Esophagus (tissue), 2 donors: ENCODE results near the gene EP400. TPM values are rescaled to one million over a fixed set of nuclear protein-coding genes. Genes with fewer than 3 reads are reported as not detected.

ENCODE experiments used
- H3K27ac ChIP-seq, 2 donors: one replicate each; pipeline ENCODE4 v1.5.1; 2013; ENCODE audit warnings: low read depth in 2 of 2, mild to moderate bottlenecking in 2 of 2, inconsistent platforms in 1 of 2, low read length in 1 of 2, moderate library complexity in 1 of 2
- H3K27me3 ChIP-seq, 2 donors: one replicate each; pipeline ENCODE4 v1.6.1; 2013; ENCODE audit warnings: low read length in 2 of 2, control low read depth in 1 of 2, mild to moderate bottlenecking in 1 of 2; ENCODE audit not compliant: insufficient read depth in 2 of 2, control insufficient read depth in 1 of 2
- H3K36me3 ChIP-seq, 2 donors: one replicate each; pipeline ENCODE4 v1.6.1; 2013; ENCODE audit warnings: low read length in 1 of 2; ENCODE audit not compliant: control insufficient read depth in 2 of 2, insufficient read depth in 2 of 2
- H3K4me1 ChIP-seq, 2 donors: one replicate each; pipeline ENCODE4 v1.6.1; 2013; ENCODE audit warnings: low read length in 1 of 2; ENCODE audit not compliant: control insufficient read depth in 2 of 2, insufficient read depth in 2 of 2
- H3K4me3 ChIP-seq, 2 donors: one replicate each; pipeline ENCODE4 v1.5.1; 2013; ENCODE audit warnings: low read length in 2 of 2, mild to moderate bottlenecking in 2 of 2, low read depth in 1 of 2, moderate library complexity in 1 of 2
- H3K9me3 ChIP-seq, 2 donors: one replicate each; pipeline ENCODE4 v1.6.1; 2013; ENCODE audit warnings: mild to moderate bottlenecking in 2 of 2, low read depth in 1 of 2, low read length in 1 of 2, moderate library complexity in 1 of 2; ENCODE audit not compliant: control insufficient read depth in 2 of 2, insufficient read depth in 1 of 2
- WGBS, 2 donors: extraction: QIAGEN DNeasy Blood & Tissue Kit; methylation state at CpG; one replicate each; pipeline ENCODE4 v1.1.7; 2013; 5-methylcytosine and 5-hydroxymethylcytosine counted together
- polyA plus RNA-seq, 2 donors: library from polyadenylated mRNA; stranded (reverse); fragments of 200-250 nt; gene quantifications; one replicate each; pipeline ENCODE4 v1.2.3, GENCODE V29; 2013
- donor health status: healthy with polysubstance abuse.
- donor health status: Bipolar disorder and iron deficiency.

Gene EP400
- polyA plus RNA-seq, 2 donors, result 8.9 to 17.1 TPM

GRCh38 chr12:131928711-131929580 lies 20.8 kb upstream of the EP400 start, which contains the start of gene PUS1:
Gene PUS1, plus strand, starts transcription at chr12:131929276. Its CDS starts 447 bp downstream, at chr12:131929723.
- no peaks in the 10 kb centered on the region for H3K9me3 ChIP-seq
- no peaks in the 10 kb centered on the region for H3K27me3 ChIP-seq
- 1% methylated on average over 57 to 84 of the region's 84 CpGs for WGBS, 2 donors
- peak within 1 kb of the TSS; percentile 76 to 89 for H3K4me3 ChIP-seq
- peaks cover 4 to 6% of the 10 kb centered on the region in 2 donors for H3K4me1 ChIP-seq
- H3K36me3 ChIP-seq, result peaks cover 6 to 17% of the 10 kb centered on the region in 2 donors
- peak within 1 kb of the TSS; percentile 36 to 82 for H3K27ac ChIP-seq

GRCh38 chr12:131929581-131930456 lies 19.9 kb upstream of the EP400 start:
- Histone ChIP-seq H3K4me3 (peak overlapping the region; percentile 76 to 89), H3K4me1 (peaks cover 4 to 6% of the 10 kb centered on the region in 2 donors), H3K27me3 (no peaks in the 10 kb centered on the region), H3K36me3 (peaks cover 6 to 20% of the 10 kb centered on the region in 2 donors), H3K9me3 (no peaks in the 10 kb centered on the region), H3K27ac (peak overlapping the region in 1 of 2 donors; percentile 41)
- 0 to 1% methylated on average over 73 to 87 of the region's 87 CpGs for WGBS, 2 donors

- peak overlapping the region in 1 of 2 donors; percentile 89 for H3K4me3 ChIP-seq
- 77 to 82% methylated on average over 9 of the region's 9 CpGs for WGBS, 2 donors
- no peaks in the 10 kb centered on the region for H3K27me3 ChIP-seq
- H3K9me3 ChIP-seq, result no peaks in the 10 kb centered on the region
- no peak overlapping the region for H3K27ac ChIP-seq
- peaks cover 4 to 6% of the 10 kb centered on the region in 2 donors for H3K4me1 ChIP-seq
- peaks cover 6 to 20% of the 10 kb centered on the region in 2 donors for H3K36me3 ChIP-seq
Measured at GRCh38 chr12:131930510-131930909, 19.2 kb upstream of the EP400 start.

GRCh38 chr12:131933387-131933786 lies 16.4 kb upstream of the EP400 start:
- no peak overlapping the region for H3K27ac ChIP-seq
- H3K9me3 ChIP-seq, result no peaks in the 10 kb centered on the region
- peaks cover 6 to 20% of the 10 kb centered on the region in 2 donors for H3K36me3 ChIP-seq
- peaks cover 4 to 6% of the 10 kb centered on the region in 2 donors for H3K4me1 ChIP-seq
- no peaks in the 10 kb centered on the region for H3K27me3 ChIP-seq
- H3K4me3 ChIP-seq, result no peak overlapping the region
- 96% methylated on average over 8 of the region's 8 CpGs for WGBS, 2 donors

GRCh38 chr12:131934535-131934934 lies 15.2 kb upstream of the EP400 start:
- H3K36me3 ChIP-seq, result peaks cover 6 to 22% of the 10 kb centered on the region in 2 donors
- H3K27me3 ChIP-seq, result no peaks in the 10 kb centered on the region
- H3K9me3 ChIP-seq, result no peaks in the 10 kb centered on the region
- no peak overlapping the region for H3K27ac ChIP-seq
- peaks cover 4 to 6% of the 10 kb centered on the region in 2 donors for H3K4me1 ChIP-seq
- WGBS, 2 donors, result 90% methylated on average over 11 of the region's 11 CpGs
- H3K4me3 ChIP-seq, result no peak overlapping the region

- Histone ChIP-seq H3K27me3 (no peaks in the 10 kb centered on the region), H3K36me3 (peaks cover 4 to 30% of the 10 kb centered on the region in 2 donors), H3K4me3 (no peak overlapping the region), H3K4me1 (no peaks in the 10 kb centered on the region), H3K27ac (no peak overlapping the region), H3K9me3 (no peaks in the 10 kb centered on the region)
- WGBS, 2 donors, result 79 to 94% methylated on average over 7 of the region's 7 CpGs
Measured at GRCh38 chr12:131938082-131938481, 11.7 kb upstream of the EP400 start.

- H3K4me1 ChIP-seq, result no peaks in the 10 kb centered on the region
- H3K36me3 ChIP-seq, result peaks cover 0 to 25% of the 10 kb centered on the region in 2 donors
- no peak overlapping the region for H3K27ac ChIP-seq
- no peaks in the 10 kb centered on the region for H3K27me3 ChIP-seq
- WGBS, 2 donors, result 88 to 89% methylated on average over 16 of the region's 16 CpGs
- no peak overlapping the region for H3K4me3 ChIP-seq
- no peaks in the 10 kb centered on the region for H3K9me3 ChIP-seq
Measured at GRCh38 chr12:131939007-131939406, 10.7 kb upstream of the EP400 start.

- Histone ChIP-seq H3K9me3 (peaks cover 0 to 4% of the 10 kb centered on the region in 2 donors), H3K27me3 (no peaks in the 10 kb centered on the region), H3K4me1 (no peaks in the 10 kb centered on the region), H3K27ac (peak overlapping the region in 1 of 2 donors; percentile 13), H3K4me3 (no peak overlapping the region), H3K36me3 (peaks cover 0 to 31% of the 10 kb centered on the region in 2 donors)
- 70 to 74% methylated on average over 8 of the region's 8 CpGs for WGBS, 2 donors
Measured at GRCh38 chr12:131940141-131940547, 9.6 kb upstream of the EP400 start.
